Measurements from ENCODE around the gene KCNIP4.

- no peak for TF ChIP-seq CTCF (IDR thresholded peaks at IDR 0.05; ENCODE audit: poor library complexity)
- no peak for TF ChIP-seq EZH2phosphoT487 (IDR thresholded peaks at IDR 0.05; ENCODE audit: low read depth, severe bottlenecking, unreplicated experiment)
- TF ChIP-seq EZH2 (IDR thresholded peaks at IDR 0.05; ENCODE audit: borderline replicate concordance) = no peak
Measured at GRCh38 chr4:21680326-21680898, 268.2 kb downstream of the KCNIP4 start.

All from hepatocyte (in vitro differentiated cells).